ENCODE measurements around the gene ZBTB7C.

ZBTB7C gene

DNA sequence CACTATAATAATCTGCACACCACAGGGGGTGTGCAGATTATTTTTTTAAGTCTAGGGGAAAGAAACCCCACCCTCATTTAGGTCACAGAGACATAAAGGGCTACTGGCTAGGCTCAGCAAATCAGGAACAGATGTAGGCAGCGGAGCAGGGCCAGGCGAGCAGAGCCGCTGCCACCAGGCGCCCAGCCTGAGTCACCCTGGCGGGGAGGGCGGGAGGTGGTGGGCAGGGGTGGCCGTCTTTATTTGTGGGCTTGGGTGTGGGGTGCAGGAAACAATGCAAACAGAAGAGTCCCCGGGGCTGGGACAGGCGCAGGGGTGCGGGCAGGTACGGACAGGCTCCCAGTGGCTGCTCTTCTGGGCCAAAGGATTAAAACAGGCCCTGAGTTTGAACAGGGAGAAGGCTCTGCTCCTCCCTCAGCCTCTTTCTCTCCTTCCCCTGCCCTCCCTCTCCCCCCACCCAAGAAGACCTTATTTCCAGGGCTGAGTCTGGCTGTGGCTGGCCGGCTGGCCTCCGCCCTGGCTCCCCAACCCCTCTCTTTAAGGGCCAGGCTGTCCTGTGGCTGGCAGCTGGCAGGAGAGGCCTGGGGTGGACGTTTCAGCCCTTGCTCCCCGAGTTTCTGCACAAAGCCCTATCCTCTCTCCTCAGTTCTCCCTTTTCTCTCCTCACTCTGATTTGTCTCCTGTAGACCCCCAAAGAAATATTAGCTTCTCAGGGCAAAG lies 335.8 kb downstream of the ZBTB7C start:
- DNase-seq: no peak

DNA sequence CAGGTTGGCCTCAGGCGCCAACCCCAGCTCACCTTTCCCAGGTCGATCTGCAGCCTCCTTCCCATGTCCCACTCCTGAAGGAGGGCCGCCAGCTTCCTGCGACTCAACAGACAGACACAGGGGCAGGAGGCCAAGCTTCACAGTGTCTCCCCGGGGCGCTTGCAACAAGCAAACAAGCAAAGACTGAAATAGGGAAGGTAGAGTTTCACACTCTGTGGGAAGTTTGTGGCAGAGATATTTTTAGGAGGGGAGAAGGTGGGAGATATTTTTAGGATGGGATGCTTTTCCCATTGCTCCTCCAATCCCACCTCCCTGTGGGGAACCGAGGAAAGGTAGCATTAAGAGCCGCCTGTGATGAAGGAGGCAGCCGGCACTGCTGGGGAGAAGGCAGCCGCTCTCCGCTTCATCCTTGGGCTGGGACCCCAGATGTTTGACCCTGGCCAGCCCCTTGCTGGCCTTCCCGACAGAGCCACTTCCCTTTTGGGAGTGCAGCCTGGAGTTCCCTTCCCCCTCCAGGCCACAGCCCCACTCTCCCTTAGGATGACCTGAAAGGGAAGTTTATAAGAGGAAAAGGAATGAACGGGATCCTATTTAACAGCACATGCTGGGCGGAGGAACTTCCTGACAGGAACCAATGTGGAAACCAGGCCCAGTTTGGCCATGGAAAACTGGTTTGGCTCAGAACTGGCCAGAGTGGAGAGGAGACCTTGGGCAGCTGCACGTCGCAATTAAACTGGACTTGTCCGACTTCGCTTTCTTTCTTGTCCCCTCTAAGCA lies 336.6 kb downstream of the ZBTB7C start:
- no peak for DNase-seq

DNA sequence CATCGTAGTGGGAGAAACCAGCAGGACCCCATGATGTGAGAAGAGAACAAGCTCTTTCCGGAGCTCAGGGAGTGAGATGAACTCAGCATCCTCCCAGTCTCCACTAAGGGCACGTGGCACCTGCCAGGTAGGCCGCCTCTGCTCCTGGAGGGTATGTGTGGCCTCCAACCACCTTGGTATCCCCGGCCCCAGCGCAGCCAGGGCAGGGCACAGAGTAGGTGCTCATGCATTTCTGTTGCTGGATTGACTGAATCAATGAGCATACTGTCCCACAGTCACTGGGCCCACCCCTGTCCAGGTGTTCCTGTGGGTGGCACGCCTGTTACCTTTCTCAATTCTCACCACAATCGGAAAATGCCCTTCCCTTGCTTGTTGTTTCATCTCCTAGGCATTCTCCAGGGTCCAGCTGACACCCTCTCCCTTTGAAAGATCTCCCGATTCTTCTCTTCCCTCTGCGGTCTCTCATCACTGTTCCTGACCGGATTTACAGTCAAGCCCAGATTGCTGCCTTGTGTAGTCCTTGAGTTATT lies 340.2 kb downstream of the ZBTB7C start:
- no peak for DNase-seq

DNA sequence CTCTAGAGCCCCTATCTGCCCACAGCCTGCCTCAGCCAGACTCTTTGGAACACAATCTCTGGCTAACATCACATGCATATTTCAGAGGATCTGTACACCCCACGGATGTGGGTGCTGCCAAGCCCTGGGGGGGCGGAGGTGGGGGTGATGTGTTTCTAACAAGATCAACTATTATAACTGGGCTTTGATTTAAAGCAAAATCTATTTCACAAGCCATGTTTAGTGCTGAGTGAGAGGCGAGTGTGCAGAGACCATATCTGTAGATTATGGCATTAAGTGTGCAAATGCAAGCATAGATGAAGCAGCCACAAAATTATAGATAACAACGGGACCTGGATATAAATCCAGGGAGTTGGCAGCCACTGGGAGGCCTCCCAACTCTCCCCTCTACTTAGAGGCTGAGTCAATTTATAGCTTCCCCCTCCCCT lies 342.9 kb downstream of the ZBTB7C start:
- no peak for DNase-seq

DNA sequence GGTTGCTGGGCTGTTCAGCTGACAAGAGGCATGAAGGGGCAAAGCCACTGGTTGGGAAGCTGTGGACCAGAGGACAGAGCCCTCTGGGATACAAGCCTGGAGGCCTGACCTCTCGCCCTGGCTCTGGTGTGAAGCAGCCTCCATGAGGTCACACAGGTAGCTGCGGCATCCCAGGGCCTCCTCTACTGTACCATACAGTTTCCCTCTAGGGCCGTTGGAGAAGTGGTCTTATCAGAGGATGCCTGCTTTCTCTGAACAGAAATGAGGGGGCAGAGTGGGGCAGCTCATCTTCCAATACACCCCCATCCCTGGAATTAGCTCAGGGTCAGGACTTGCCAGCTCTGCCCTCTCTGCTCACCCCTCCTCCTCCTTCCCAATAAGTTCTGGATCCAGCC lies 343.6 kb downstream of the ZBTB7C start:
- DNase-seq: no peak

DNA sequence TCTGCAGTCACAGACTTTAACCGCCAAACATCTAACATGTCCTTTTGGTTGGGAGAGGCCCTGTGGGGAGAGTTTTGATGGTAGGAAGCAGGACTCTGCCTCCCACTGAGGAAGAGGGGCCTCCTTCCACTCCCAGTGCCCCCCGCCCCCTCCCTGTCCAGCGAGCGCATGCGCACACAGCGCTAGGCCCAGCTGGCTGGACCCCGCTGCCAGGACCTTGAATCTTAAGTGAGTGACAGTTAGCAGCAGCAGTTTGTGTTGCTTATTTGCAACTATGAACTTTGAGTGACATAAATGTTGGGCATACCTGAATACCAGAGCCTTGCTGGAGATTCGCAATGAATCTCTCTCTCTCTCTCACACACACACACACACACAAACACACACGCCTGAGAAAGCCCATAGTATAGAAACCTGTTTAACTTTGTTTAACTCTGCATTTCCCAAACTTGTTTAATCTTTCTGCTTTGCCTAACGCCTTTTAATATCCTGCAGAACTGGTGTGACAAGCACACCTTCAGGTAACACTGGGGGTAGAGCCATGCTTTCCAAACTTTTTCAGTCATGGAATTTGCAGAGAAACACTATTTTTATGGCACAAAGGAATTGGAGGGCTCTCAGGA lies 344.1 kb downstream of the ZBTB7C start:
- DNase-seq: no peak

DNA sequence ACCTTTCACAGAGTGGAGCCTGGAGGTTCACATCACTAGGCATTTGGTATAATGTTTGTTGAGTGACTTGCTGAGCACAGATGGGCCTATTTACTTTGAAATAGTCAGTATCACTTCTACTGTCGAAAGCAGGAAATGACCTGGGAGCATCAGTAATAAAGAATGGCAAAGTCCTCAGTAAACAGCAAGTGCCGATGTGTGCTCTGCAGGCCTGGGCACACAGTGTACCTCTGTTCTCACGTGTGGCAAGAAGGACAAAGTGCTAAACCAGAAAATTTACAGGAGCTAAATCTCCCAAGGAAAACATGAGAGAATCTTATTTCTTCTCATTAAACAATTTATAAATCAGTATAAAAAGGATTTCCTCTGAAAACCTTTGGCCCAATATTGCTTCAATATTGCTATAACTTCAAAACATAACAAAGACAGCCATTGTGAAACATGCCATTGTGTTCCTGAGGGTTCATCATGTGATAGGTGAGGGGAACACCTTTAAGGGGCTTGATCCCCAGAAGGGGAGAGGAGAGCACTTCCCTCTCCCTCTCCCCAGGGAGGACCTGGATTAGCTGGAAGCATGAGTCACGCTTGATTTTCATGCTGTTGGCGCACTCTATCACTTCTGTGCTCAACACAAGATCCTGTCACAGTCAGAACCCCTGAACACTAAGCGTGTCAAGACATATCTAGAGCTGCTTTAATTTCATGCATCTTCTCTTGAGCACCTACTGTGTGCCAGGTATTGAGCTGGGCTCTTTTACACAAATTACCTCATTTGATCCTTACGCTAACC lies 347.2 kb downstream of the ZBTB7C start:
- no peak for DNase-seq

DNA sequence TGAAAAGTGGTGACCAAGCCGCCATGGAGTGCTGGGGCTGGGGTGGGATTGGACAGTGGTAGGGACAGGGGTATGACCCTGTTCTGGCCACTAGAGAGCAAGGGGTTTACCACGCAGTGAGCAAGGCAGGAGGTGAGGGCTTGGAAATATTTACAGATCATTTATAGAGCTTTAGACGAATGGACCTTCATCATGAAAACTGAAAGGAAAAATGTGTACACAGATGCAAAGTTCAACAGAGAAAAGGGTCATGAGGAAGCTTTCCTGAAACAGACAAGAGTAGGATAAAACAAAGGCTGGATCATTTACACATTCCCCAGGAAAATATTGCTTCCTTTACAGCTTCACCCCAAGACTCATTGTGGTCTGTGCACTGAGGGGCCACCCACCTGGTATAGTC lies 348.2 kb downstream of the ZBTB7C start:
- no peak for DNase-seq

DNA sequence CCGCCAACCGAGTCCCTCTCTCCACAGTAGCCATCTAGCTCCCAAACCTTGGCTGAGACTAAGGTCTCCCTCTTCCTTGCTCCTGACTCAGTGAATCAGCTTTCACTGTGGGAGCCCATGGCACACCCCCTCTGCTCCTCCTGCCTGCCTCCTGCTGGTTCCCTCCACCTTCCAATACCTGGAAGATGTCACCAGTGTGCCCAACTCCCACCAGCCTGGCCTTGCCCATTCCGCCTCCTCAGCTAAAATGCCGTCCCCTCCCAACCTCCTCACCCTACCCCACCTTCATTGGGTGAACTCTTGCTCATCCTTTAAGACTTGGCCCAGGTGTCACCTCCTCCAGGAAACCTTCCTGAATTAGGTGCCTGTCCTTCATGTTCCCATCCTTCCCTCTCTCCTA lies 348.8 kb downstream of the ZBTB7C start:
- no peak for DNase-seq

DNA sequence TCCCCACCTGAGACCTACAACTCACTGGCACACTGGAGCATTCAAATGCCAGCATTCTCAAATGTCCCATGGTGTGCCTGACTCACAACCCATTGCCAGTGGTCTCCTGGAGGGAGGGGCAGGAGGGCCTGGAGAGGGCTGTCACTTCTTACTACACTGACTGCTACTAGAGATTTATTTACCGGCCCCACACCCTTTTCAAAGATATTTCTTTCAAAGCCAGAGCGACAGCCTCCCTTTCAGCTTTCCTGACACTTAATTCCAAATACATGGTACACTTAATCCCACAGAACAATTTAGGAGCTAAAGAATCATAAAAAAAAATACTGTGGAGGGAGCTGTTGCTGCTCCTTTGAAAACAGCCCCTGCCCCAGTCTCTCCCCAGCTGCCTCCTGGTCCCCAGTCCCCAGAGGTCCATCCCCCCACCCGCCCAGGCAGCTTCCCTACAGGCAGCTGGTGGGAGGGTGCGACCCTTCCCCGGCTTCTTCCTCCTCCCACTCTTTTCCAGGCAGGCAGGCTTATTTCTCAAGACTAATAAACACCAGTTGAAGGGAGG lies 349.6 kb downstream of the ZBTB7C start:
- no peak for DNase-seq

DNA sequence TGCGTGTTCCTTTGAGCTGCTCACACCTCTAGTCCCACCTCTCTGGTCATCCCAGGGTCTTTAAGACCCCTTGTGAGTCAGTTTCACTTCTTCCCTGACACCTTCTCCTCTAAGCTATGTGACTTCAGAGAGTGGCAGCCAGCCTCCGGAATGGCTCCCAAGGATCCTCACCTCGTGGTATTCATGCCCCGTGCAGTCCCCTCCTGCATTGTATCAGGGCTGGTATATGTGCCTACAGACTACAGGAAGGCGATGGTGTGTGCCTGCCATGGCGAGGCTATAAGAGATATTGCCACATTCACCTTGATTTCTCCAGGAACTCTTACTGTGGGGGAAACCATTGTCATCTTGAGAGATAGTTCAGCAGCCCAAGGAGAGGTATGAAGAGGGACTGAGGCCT lies 350.7 kb downstream of the ZBTB7C start:
- no peak for DNase-seq

DNA sequence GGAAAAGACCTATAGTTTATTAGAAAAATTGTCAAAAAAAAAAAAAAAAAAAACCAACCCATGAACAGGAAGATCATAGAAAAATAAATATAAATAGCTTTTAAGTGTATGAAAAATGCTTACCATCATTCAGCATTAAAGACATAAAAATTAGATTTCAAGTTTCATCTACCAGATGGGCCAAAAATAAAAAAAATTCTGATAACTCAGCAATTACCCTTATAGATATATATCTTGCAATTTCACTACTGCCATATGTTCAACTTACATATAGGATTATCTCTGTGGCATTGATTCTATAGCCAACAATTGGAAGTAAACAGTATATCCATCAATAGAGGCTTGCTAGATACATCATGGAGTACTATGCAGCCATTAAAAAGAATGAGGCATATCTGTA lies 352.2 kb downstream of the ZBTB7C start:
- no peak for DNase-seq

DNA sequence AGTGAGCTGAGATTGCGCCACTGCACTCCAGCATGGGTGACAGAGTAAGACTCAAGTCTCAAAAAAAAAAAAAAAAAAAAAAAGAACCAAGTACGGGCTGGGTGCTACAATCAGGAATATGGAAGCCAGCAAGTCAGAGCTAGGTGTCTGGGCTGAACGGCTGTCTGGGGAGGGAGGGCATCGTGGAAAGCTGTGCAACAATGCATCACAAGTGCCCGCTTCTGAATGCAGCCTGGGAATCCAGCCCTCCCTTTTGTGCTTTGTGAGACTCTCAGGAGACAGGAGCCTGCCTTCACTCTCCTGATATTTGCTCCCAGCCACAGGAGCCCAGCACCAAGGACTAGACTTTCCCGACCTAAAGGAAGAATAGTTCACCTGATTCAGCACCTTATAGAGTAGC lies 353.8 kb downstream of the ZBTB7C start:
- DNase-seq: no peak

DNA sequence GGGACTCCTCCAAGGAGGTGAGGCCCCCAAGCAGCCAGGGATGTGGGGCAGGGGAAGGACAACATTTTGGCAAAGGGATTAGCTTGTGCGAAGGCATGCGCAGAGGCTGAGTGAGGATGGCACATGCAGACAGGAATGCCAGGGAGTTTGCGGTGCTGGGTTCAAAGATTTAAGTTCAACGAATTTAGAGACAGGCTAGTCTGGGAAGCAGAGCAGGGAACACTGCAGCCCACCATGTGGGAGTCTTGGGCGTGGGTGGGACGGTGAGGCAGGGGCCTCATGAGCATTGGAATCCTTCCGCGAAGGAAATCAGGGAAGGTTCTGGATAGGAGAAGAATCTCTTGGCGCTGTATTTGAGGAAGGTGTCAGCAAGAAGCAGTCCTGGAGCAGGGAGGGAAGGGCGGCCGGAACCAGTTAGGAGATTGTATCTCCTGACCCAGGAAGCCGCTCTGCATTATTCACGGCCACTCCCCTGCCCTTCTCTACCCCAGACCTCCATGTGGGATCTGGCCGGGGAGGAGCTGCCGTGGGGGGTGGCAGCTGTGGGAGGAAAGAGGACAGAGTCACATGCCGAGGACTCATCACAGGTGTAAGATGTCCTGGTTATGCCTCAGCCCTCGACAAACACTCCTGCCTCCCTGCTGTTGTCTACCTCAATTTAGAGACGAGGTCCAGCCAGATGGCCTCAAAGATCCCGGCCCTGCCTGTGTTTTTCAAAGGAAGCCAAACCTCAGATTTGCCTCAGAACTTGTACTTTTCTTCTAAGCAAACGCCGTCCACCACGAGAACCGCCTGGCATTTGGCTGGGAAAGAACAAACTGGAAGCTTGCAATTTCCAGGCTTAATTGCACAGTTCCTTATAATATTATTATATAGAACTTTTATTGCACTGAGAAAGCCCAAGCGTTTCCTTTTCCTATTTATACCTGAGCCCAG lies 355.0 kb downstream of the ZBTB7C start:
- DNase-seq: no peak

DNA sequence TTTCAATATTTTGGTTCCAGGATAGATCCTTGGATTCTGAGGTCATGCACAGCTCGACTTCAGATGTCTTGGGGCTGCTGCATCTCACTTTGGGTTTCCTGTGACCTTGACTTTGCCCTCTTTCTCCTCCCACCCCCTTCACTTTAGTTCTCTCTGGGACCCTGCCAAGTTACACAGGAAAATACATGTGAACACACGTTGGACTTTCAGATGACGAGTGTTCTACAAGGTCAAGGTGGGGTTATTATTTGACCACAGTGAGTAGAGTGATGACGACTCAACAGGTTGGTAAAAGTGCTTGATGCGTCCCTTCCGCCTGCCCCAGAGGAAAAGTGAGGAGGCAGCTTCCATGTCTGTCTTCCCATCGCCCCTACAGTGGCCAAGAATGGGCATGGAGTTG lies 356.3 kb downstream of the ZBTB7C start:
- no peak for DNase-seq

DNA sequence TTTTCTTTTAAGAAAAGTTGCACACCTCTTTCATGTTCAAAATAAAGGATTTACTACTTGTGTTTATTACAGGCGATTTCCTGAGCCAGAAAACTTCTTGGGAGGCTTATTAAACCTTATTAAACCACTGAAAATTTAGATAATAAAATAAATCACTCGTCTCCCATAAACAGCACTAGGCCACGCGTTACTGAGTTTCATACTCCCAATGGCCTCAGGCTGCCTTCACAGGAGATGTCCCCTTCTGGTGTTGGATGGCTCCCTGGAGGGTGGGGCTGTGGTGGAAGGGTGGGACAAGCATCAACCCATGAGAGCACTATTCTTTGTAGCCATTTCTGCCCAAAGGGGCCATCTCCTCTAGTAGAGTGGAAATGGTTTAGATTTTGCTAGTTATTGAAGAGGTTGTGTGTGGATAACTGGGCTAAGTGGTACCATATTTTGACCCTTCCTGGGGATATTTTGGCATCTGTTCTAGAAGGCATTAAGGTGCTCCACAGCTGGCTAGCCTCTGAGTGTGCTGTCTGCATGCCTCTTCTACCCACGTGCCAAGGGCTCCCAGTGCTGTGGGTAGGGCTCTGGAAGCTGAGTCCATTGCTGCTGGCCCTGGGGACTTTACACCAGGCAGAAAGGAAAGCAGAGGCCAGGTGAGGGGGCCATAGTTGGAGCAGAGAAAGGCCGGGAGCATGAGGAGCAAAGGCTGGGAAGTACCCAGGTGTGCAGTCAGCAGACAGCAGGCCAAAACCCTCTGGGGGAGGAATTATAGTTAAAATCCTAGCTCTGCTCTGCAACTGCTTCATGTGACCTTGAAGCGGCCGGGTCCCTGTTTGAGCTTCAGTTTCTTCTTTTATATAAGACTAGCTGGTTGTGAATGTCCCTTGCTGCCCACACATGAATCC lies 357.0 kb downstream of the ZBTB7C start:
- no peak for DNase-seq

DNA sequence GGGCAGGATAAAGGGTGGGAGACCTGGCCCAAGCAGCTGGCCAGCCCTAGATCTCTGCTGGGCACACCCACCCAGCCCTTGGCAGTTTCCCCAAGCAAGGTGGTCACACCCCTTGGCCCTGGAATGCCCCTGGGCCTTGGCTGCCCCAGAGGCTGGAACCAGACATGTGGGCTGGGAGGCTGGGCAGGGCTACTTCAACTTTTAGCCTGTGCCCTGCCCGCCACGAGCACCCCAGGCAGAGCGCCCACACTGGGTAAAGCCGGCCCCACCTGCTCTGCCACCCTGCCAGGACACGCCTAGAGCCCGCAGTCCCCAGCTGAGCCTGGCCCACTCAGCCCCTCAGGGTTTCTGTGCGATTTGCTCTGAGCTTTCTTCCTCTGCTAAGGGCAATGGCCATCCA lies 359.0 kb downstream of the ZBTB7C start:
- DNase-seq: no peak

DNA sequence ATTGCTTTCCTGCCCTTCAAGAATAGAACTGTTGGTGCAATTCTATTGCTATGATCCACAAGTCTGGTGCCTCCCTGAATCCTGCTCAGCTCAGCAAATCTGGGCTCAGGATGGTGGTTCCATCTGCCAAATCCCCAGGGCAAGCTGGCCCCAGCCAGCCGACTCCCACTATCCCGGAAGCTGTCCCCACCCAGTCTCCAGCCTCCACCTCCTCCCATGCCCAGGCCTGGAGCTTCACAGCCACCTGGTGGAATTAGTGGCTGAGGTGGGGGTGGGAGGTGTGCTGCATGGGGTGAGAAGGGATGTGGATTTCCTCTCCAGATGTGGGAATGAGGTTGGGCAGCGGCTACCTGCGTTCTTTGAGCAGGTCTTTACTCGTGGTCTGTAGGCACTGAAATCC lies 359.4 kb downstream of the ZBTB7C start:
- DNase-seq: no peak

DNA sequence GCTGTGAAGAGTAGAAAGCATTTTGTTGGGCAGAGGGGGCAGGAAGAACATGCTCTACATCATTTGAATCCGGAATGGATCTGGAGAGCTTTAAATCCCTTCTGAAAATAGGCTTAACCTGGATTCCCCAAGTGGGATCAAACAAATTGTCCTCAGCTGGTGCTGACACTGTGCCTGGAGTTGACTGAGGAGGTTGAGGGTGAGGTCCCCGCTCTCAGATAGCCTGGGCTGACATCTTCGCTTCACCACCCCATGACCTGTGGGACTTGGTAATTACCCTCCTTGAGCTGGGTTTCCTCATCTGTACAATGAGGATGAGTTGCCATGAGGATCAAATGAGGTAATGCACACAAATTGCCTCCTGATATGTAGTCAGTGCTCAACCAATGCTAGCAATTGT lies 360.9 kb downstream of the ZBTB7C start:
- DNase-seq: no peak

DNA sequence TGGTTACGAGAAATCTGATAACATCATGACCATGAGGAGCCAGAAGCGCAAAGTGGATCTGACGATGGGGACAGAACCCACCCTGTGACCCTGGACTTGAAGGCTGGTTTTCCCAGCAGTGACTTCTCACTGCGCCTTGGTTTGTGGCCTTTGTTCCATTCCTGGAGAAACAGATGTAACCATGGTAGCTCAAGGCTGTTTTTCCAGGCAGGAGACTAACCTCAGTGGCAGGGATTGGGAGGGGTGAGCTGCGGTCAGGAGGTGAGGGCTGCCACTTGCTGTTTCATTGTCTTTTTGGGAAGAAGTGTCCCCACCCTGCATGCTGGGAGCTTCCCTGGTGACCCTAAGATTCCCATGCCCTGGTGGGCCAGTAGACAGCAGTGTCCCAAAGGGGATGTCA lies 362.3 kb downstream of the ZBTB7C start:
- DNase-seq: no peak

DNA sequence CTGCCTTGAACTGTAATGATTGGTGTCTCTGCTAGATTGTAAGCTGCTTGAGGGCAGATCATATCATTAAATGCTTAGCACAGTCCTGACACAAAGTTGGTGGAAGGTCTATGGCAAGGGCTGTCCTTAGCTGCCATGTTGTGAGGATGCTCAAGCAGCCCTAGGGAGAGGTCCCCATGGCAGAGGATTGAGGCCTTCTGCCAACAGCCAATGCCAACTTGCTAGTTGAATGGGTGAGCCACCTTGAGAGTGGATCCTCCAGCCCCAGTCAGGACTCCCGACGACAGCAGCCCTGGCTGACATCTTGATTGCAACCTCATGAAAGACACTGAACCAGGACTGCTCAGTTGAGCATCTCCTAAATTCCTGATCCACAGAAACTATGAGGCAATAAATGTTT lies 363.4 kb downstream of the ZBTB7C start:
- DNase-seq: no peak
